Regular cardiac myocyte (primary cell): ENCODE measurements around the gene ROS1. TPM values are rescaled to one million over a fixed set of nuclear protein-coding genes. Genes with fewer than 3 reads are reported as not detected.

Source experiments
- total RNA-seq: library from RNA; depleted of rRNA; stranded (reverse); fragments of >200 nt; gene quantifications from 2 replicates; pipeline ENCODE4 v1.2.3, GENCODE V29; 2014

The ROS1 gene
- total RNA-seq = under 0.01 TPM in 2 replicates

GRCh38 chr6:117425431-117426153, at the start of gene ROS1:
Gene ROS1, minus strand, starts transcription at chr6:117425942. Its CDS starts 286 bp downstream, at chr6:117425656.

GRCh38 chr6:117265410-117266256, 160.1 kb downstream of the ROS1 start, which contains the start of gene VGLL2:
Gene VGLL2, plus strand, starts transcription at chr6:117265558. Its CDS starts 206 bp downstream, at chr6:117265764.

Other genes with a start within 250 kb of the ROS1 start
- gene VGLL2, start 160.4 kb downstream of the ROS1 start, total RNA-seq = not detected in 2 replicates
- 47.6 and 57.9 TPM in 2 replicates for gene DCBLD1, start 56.7 kb upstream of the ROS1 start, total RNA-seq
- gene GOPC, start 176.6 kb upstream of the ROS1 start, total RNA-seq = 43.7 and 51.3 TPM in 2 replicates
- gene NUS1, start 249.5 kb upstream of the ROS1 start, total RNA-seq = 16.9 and 34.3 TPM in 2 replicates